ENCODE measurements around the gene GALNT2.

GRCh38 chr1:230109895-230110667 is 43.0 kb downstream of the GALNT2 start:
- 0 out of 2 replicates have a peak, but pooled peaks have one; percentile 1 for TF ChIP-seq SPI1 (IDR thresholded peaks at IDR 0.05; ENCODE audit: low read depth, low read length)
- no peak; the same call in 1 of the 2 replicates for TF ChIP-seq POLR2A (IDR thresholded peaks at IDR 0.05; ENCODE audit: low read depth, low read length)
- peak; percentile 77; the same call in 1 of the 2 replicates for TF ChIP-seq POLR2AphosphoS5 (IDR thresholded peaks at IDR 0.05; ENCODE audit: low read depth, low read length)
- TF ChIP-seq PAX5 (IDR thresholded peaks at IDR 0.05; ENCODE audit: insufficient read depth, low read length, severe bottlenecking): peak; percentile 80
- no peak; the same call in 1 of the 2 replicates for TF ChIP-seq TAF1 (IDR thresholded peaks at IDR 0.05; ENCODE audit: low read depth, low read length)
- peak; percentile 94 for TF ChIP-seq POU2F2 (IDR thresholded peaks at IDR 0.05; ENCODE audit: low read depth, low read length)
